HuH-7 (cell line): ENCODE results near the gene FOXS1.

Experiments used
- DNase-seq: peaks from one replicate; pipeline ENCODE4 v3.0.0; 2011; ENCODE audit warnings: low spot score

FOXS1 gene

DNA sequence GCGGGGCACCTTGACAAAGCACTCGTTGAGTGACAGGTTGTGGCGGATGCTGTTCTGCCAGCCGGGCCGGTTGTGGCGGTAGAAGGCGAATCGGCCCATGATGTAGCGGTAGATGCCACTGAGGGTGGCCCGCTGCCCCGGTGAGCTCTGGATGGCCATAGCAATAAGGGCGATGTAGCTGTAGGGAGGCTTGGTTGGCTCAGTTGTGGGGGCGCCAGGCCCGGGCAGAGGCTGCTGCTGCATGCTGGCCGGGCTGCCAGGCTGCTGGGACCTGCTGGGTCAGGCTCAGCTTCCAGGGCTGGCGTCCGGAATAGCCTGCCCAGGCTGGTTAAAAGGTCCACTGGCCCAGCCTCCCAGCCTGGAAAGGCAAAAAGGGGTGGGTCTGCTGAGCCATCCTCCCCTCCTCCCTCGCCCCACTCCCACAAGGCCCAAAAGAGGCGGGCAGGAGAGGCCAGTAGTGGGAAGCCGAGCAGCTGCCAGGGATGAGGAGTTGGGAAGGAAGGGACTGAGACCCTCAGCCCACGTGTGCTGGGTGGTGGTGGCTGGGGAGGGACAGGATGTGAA is at the start of gene FOXS1:
Gene FOXS1, minus strand, starts transcription at position 305 of the 564 bp plus-strand sequence. Its CDS starts 62 bp downstream, at position 243.
- DNase-seq = no peak

DNA sequence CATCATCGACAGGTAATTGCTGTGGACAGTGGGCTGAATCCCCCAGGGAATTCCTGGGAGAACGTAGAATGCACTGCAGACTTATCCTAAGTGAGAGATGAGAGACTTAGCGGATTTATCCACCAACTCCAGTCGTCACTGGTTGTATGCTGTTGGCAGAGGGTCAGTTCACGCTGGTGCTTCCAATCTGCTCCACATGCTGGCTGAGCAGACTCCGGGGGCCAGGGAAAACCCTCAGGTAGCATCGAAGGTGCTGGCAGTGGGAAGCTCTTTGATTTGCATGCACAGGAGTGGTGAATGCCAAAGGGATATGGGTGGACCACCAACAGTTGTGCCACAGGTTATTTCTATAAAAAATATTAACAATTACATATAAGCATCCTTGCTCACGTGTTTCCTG is 45.2 kb upstream of the FOXS1 start:
- DNase-seq = no peak

DNA sequence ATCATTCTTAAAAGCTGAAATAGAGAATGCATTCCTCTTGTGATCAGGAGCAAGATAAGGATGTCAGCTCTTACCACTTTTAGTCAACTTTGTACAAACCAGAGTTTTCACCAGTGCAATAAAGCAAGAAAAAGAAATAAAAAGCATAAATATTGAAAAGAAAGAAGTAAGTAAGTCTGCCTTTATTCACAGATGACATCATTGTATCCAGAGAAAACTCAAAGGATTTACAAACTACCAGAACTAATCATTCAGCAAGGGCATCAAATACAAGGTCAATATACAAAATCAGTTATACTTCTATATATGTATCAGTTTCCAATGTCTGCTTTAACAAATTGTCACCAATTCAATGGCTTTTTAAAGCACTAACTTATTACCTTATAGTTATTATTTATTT is 38.4 kb upstream of the FOXS1 start:
- DNase-seq = no peak

DNA sequence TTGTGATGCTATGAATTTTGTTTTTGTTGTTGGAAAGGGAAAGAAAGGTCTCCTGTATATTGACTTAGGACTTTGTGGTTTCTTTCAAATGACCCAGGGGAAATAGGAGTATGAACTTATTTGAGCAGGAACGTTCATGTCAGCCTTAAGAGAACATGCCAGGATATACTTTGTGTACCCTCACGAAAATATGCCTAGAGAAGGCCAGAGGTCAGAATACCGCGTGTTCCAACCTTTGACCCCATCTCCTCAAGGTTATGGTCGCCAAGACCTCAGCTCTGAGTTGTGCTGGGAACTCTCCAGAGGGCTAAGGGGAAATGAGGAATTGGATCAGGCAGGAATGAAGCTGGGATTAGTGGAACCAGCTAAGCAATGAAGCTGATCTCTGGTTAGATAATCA is 36.5 kb upstream of the FOXS1 start:
- DNase-seq = no peak

DNA sequence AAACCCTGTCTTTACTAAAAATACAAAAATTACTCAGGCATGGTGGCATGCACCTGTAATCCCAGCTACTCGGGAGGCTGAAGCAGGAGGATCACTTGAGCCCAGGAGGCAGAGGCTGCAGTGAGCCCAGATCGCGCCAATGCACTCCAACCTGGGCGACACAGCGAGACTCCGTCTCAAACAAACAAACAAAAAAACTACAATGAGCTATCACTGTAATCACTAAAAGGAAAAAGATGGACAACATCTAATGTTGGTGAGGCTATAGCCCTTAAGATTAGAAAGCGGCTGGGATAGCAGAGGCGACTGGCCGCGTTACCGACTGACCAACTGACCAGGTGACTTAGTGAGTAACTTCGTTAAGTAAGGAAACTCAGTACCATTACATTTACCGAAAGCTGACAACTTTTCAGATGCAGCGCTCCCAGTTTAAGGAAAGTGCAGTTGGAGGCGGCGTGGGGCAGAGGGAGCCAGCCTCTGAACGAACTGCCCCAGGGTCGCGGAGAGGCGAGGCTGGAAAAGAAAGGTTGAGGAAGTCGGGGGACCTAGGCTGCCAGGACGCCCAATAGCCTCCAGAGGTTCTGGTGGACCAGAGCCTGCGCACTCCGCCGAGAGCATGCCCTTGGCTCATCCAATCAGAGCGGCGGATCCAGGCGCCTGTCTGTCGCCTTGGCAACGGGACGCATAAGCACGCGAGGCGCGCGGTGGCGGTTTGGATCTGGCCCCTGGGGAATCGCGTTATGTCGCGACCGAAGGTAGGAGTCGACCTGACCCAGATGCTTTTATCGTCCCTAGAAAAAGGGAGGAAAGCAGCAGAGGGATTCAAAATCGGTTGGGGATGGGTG is 34.0 kb upstream of the FOXS1 start:
- peak; percentile 99 for DNase-seq

DNA sequence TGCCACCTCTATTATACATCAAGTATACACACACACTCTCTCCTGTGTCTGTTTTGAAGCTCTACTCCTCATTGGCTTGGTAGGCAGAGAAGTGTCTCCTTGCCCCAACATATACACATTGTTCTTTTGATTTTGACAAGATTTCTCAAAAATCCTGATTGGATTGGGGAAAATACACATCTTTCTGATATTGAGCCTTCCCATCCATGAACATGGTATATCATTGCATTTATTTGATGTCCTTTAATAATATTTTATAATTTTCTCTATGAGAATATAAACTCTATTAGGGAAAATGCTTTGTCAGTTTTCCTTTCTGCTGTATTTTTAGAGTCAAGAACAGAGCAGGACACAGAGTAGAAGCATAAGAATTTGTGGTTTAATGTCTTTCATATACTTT is 32.3 kb upstream of the FOXS1 start:
- no peak for DNase-seq

DNA sequence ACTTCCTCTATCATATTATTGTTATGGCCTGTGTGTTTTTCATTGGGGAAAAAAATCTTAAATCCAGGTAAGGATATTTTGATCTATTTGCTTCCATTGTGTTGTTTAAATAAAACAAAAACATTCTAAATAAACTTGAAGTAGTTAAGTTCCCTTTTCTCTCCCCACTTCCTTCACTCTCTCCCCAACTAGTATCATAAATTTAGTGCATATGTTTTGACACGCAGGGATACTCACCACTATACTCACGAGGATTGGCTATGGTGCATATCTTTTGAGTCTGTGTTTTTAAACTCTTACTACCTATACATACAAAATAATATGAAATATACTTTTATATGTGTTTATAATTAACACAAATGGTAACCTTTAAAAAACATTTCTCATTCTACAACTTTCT is 30.3 kb upstream of the FOXS1 start:
- no peak for DNase-seq

DNA sequence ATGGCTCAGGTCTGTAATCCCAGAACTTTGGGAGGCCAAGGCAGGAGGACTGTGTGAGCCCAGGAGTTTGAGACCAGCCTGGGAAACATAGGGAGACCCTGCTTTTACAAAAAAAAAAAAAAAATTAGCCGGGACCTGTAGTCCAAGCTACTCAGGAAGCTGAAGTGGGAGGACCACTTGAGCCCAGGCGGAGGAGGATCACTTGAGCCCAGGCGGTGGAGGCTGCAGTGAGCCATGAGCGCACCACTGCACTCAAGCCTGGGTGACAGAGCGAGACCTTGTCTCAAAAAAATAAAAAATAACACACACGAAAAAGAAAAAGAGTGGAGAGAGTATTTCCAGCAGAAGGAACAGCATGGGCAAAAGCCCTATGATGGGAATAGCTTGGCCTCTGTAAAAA is 27.0 kb upstream of the FOXS1 start:
- DNase-seq = no peak

DNA sequence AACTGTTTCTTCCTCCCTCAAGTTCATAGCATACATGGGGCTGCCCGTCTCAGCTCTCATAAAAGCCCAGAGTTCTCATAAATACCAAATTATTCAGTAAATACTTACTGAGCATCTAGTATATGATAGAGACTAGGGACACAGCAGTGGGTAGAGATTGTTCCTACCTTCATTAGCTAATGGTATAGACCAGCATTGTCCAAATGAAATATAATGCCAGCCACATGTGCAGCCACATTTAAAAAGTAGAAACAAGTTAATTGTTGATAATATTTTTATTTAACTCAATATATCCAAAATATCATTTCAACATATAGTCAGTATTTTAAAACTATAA is 26.2 kb upstream of the FOXS1 start:
- no peak for DNase-seq

DNA sequence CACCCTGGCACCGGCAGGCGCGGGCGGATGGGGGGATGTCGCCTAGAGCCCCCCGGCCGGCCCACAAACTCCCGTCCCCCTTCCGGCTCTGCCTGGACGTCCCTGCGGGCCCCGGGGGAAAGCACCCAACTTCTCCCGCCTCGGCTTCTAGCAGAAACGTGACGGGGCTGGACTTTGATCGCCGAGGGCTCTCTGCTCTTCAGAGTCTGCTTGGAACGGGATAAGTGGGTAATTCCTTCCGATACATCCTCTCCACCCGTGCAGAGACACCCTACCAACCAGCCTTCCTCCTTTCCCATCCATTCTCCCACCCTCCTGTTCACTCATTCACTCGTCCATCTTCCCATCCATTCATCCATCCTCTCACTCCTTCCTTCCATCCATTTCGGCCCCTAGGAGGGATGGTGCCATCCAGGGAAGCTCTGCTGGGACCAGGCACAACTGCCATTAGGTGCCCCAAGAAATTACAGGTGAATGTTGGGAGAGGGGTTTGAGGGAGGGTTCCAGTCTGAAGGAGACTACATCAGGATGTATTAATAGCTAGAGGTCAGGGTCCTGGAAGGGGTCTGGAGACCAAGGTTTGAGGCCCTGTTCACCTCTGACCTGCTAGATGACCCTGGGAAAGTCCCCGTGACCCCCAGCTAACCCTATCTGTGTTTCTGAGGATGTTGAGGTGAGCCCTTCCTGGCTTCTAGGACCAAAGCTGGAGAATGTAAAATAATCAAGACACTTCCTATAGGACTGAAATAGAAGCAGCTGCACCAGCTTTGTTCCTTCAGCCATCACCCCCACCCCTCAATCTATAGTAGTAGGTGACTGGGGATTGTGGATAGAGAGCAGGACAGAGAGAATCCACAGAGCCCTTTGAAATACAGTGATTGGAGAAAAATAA is 25.6 kb upstream of the FOXS1 start:
- peak; percentile 63 for DNase-seq

DNA sequence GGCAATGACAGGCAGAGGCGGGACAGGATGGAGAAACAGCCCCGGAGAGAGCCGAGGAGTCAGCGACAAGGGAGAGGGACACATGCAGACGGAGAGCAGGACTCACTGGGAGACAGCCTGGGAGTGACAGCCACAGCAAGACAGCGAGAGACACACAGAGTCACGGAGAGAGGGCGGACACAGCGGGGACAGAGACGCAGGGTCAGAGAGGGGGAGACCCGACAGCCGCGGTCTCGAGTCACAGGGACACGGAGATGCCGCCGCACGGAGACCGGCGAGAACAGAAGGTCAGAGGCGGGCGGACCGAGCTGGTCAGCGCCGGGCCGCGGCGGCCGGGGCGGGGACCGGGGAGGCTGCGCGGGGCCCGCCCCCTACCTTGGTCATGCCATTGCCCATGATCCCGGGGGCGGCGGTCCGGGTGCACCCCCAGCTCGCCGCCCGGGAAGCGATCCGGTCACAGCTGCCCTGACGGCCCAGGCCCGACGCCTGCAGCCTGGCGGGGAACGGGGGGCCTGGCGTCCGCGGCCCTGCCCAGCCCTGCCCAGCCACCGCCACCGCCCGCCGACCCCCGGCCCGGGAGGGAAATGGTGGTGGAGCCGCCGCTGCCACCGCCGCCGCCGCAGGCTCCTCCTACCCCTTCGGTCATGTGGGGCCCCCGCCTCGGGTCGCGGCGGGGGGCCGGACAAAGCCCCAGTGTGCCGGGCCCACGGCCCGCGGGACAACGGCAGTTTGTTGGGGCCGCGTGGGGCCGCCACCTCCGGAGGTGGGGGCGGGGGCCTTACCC is 24.7 kb upstream of the FOXS1 start, which contains the start of the genes DUSP15 and TTLL9:
Gene DUSP15, minus strand, starts transcription at position 586 of the 784 bp plus-strand sequence. Its CDS starts 190 bp downstream, at position 396.
Gene TTLL9, plus strand, starts transcription at position 693 of the 784 bp plus-strand sequence. CDS start 493 bp downstream, outside the sequence.
- DNase-seq = peak; percentile 78

DNA sequence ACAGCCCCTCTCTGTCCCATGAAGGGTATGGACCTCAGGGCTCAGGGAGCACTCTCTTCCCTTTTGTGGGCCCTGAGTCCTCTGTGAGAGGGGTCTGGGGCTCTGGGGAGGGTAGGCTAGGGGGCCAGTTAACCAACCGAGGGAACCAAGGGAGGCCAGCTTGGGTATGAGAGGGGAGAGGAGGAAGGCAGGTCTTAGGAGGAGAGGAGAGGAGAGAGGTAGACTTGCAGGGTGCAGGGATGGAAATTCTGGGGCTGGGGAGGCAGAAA is 24.2 kb upstream of the FOXS1 start:
- DNase-seq = no peak

DNA sequence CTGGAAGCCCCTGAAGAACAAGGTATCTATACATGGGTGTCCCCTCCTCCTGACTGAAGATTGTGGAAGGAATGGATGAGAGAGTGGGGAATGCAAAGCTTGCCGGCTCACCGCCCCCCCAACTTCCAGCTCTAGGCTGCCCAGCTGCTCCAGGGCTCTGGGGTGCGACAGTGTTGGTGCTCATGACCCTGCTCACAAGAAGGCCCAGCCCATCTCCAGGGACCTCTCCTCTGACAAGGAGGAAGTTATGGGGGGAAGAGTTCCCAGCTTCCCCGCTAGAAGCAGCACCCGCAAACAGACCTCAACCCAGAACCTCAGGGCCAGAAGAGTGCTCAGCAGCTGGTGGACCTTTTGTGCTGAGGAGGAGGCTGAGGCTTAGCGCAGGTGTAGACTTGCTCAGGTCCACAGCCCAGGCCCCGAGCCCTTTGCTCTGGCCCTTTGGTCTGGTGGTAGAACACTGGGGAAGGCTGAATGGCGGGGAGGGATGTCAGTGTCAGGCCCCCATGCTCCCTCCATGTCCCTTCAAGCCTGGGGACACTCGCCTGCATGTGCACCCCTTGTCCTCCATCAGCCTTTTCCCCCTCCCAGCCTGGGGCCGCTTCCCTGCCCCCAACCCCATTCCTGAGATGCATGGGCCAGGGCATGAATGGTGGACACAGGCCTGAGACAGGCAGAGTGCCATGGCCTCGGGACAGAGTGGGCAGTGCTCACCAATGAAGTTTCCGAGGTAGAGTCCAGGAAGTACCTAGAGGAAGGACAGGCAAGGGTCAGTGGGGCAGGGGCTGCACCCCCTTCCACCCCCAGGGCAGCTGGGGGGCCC is 23.7 kb upstream of the FOXS1 start:
- DNase-seq = no peak

DNA sequence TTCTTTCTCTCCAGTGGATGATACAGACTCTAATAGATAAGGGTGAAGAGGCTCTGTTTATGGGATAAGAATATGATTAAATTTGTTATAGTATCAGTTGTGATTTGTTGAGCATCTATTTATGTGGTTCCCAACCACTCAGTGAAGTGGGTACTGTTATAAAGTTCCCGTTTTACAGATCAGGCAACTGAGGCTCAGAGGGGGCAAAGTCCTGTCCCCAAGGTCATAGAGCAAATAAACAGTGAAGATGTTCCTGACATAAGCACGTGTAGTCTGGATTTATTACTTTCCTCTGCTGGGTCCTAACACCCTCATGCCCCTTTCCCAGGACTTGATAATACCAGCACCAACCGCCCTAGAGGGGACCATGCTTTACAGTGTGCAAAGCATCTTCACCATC is 20.8 kb upstream of the FOXS1 start:
- DNase-seq = no peak

DNA sequence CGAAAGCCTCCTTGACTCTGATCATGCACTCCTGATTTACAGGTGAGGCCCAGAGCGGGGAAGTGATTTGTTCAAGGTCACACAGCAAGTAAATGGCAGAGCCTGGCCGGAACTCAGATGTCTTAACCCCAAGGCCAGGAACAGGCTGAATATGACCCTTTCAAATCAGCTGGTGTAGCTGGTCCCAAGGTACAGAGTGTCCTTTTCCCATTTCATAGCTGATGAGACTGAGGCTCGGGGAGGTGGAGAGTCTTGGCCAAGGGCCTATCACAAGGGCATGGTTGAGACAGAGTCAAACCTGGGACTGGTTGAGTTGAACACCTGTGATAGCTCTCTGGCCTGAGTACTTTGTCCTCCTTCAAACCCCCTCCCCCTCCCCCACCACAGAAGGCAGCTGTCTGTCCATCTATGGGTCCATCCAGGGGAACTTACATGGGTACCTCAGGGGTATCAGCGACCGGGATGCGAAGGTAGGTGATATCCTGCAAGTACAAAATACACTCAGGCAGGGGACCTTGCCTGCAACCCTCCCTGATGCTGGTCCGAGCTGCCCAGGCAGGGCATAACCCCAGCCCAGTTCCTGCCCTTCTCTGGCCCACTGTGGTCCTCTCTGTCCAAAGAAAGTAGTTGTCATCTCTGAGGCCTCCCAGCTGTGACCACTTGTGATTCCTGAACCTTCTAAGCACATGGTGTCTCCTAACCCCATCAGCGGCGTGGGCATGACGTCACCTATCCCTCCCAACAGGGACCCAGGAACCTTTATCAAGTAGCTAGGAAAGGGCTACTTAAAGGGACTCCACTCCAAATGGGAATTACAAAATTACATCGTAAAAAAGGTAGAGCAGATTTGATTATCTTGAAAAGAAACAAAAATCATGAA is 19.4 kb upstream of the FOXS1 start:
- no peak for DNase-seq

DNA sequence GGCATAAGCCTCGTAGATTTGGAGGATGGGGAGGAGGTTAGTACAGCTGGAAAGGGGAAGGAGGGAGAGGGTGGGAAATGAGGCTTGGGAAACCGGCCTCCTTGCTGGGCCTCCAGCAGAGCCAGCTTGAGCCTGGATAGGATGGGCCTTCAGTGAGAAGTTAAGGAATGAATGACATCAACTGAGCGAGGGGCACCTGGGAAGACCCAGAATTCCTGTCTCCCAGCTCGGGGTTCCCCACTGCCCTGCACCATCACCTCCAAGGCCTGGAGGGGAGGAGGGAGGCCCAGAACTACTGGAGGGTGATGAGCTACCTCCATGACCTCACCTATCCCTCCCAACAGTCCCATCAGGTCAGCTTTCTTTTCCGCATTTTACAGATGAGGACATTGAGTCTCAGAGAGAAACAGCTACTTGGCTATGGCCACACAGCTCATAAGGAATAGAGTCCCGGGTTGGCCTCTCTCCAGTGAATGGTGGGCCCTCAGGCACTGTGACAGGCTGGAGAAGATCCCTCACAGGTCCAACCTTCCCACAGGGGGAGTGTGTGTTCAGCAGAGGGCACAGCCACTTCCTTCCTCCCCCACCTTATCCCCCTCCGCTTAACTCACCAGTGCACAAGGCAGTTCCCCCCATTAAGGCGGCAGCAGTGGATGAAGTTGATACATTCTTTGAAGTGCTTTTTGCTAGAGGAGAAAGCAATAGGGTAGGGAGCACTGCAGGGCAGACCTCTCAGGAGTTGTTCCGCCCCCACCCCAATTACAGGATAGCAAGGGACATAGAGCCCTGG is 18.1 kb upstream of the FOXS1 start:
- no peak for DNase-seq

DNA sequence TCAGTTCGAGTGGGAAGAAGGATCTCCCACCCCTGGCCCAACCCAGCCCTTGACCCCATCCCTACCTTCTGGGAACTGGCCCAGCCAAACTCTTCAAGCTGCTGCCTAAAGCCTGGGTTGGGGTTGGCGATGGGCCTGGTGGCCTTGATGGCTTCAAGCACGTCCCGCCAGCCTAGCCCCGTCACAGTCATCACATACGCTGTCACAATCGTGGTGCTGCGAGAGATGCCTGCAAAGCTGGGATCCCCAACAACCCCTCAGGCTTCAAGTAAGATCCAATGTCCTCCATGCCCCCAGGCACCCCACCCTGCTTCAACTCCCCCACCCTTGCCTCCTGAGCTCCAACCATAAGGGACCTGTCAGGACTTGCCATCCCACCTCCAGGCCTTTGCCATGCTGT is 17.1 kb upstream of the FOXS1 start:
- DNase-seq = no peak

DNA sequence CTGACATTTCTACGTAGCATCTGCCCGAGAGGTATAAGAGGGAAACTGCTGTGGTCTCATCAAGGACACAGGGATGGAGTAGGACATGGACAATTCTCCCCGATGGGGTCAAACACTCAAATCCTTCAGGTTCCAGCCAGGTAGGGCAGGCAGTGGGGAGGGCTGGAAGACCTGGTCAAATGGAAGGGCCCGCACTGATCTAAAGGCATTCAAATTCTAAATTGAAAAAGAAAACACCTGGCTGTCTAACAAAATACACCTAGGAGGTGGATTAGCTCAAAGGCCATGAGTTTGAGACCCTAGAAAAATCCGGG is 16.7 kb upstream of the FOXS1 start:
- no peak for DNase-seq

DNA sequence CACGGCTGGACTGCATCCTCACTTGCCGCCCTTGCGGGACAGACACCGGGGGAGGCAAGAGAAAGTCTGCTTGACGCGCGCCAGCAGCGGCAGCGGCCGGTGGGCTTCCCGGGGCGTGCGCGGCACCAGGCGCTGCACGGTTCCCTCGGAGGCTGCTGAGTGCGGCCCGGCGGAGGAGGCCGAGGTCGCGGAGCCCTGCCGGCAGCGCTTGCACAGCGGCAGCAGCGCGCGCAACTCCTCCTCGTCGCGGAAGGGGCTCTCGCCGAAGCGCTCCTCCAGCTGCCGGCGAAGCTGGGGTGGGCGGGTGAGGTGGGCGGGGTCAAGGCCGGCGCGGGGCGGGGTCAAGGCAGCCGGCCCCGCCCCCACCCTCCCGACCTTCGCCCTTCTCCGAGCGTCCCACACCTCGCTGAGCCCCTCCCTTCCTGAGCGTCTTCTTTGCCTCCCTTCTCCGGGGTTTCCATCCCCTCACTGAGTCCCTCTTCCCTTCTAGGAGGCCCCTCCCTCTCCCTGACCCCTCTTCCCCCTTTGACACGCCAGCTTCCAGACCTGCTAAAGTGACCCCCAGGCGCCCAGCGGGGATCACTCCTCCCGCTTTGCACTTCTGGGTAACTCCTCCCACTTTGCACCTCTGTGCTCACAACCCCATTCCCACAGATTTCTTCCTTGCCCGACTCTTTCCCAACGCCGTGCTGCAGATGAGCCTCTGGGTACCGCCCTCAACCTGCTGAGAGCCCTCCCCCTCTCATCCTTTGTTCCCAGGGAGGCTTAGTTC is 16.2 kb upstream of the FOXS1 start:
- peak; percentile 99 for DNase-seq
